HCT116 (cell line): ENCODE measurements around the gene ADAM10. TPM values are rescaled to one million over a fixed set of nuclear protein-coding genes. Genes with fewer than 3 reads are reported as not detected.

Experiments
- ATAC-seq: fragments of 200-7000 bp; cut with Tn5 transposase; 2 replicates; pipeline ENCODE4 v1.9.1; 2020; ENCODE audit warnings: mild to moderate bottlenecking, moderate library complexity
- BruUV-seq: library from RNA; stranded (reverse); fragments of 400-500 nt; replicated peaks from 2 replicates; lab custom pipeline; 2021; lab: Mats Ljungman, UMichigan
- CTCF ChIA-PET: fragments of 300-600 bp; sonication (Branson Sonifier 250); formaldehyde crosslinking; loops from one replicate; lab custom pipeline; 2021; ENCODE audit warnings: antibody characterized with exemption; lab: Charles Lee
- POLR2A ChIA-PET: fragments of 300-600, 350-600 bp; sonication (Branson Sonifier 250); formaldehyde crosslinking; loops from one replicate; lab custom pipeline; 2021; ENCODE audit warnings: antibody characterized with exemption; lab: Charles Lee
- RAD21 ChIA-PET, 2 experiments: fragments of 300-600 bp; sonication (Branson Sonifier 250); formaldehyde crosslinking; loops; one replicate each; lab custom pipeline; 2023; ENCODE audit warnings: low total read pairs in 2 of 2; ENCODE audit not compliant: uncharacterized antibody in 2 of 2, unreplicated experiment in 2 of 2, low non-redundant PET in 1 of 2; lab: Charles Lee
- DNase-seq: peaks from one replicate; pipeline ENCODE4 v3.0.0-alpha.2; 2010; ENCODE audit warnings: low read depth, low spot score
- H2AFZ ChIP-seq: fragments of 200-600 bp; shearing (Covaris generic), sonication (generic); 2 replicates; pipeline ENCODE4 v1.6.1; 2017; ENCODE audit warnings: low read depth, mixed run types, mixed read lengths, antibody characterized with exemption, low read length; ENCODE audit not compliant: poor library complexity, severe bottlenecking
- H3K27ac ChIP-seq: 2 replicates; pipeline ENCODE4 v1.5.1; 2012; ENCODE audit warnings: low read depth, low read length
- H3K27me3 ChIP-seq: fragments of 200-600 bp; sonication (generic); 2 replicates; pipeline ENCODE4 v1.6.1; 2016; ENCODE audit warnings: mixed run types, low read length, mixed read lengths; ENCODE audit not compliant: insufficient read depth
- H3K36me3 ChIP-seq, 2 experiments: fragments of 200-500 bp in 1 of 2; fragments of 200-600 bp in 1 of 2; sonication (Bioruptor generic) in 1 of 2; sonication (generic) in 1 of 2; 2 replicates each; pipeline versions ENCODE4 v1.5.1 to v1.6.1; 2014 to 2016; ENCODE audit warnings: low read length in 2 of 2, inconsistent platforms in 1 of 2, mixed read lengths in 1 of 2, mixed run types in 1 of 2; ENCODE audit not compliant: insufficient read depth in 2 of 2, control insufficient read depth in 1 of 2
- H3K4me1 ChIP-seq, 2 experiments: fragments of 200-600 bp in 1 of 2; sonication (generic) in 1 of 2; 2 replicates each; pipeline versions ENCODE4 v1.5.1 to v1.6.1; 2012 to 2017; ENCODE audit warnings: low read length in 2 of 2, inconsistent platforms in 1 of 2, mild to moderate bottlenecking in 1 of 2, mixed read lengths in 1 of 2, mixed run types in 1 of 2, moderate library complexity in 1 of 2; ENCODE audit not compliant: insufficient read depth in 2 of 2, control insufficient read depth in 1 of 2
- H3K4me2 ChIP-seq: fragments of 200-600 bp; sonication (generic); 2 replicates; pipeline ENCODE4 v1.6.1; 2017; ENCODE audit warnings: mixed run types, low read length, mixed read lengths
- H3K4me3 ChIP-seq, 2 experiments: fragments of 200-600 bp in 1 of 2; sonication (generic) in 1 of 2; replicated peaks in 1 of 2; 2 replicates each; pipeline ENCODE4 v1.5.1; 2011 to 2016; ENCODE audit warnings: low read length in 2 of 2, control low read depth in 1 of 2, low read depth in 1 of 2, mild to moderate bottlenecking in 1 of 2, mixed read lengths in 1 of 2, mixed run types in 1 of 2
- H3K79me2 ChIP-seq: fragments of 200-600 bp; sonication (generic); 2 replicates; pipeline ENCODE4 v1.6.1; 2017; ENCODE audit warnings: mild to moderate bottlenecking, mixed run types, low read length, moderate library complexity, mixed read lengths; ENCODE audit not compliant: insufficient read depth
- H3K9ac ChIP-seq: fragments of 200-600 bp; sonication (generic); 2 replicates; pipeline ENCODE4 v1.6.1; 2016; ENCODE audit warnings: low read length, mixed read lengths
- H3K9me2 ChIP-seq: fragments of 200-600 bp; sonication (generic), shearing (Covaris generic); 2 replicates; pipeline ENCODE4 v1.6.1; 2017; ENCODE audit warnings: mixed run types, mild to moderate bottlenecking, moderate library complexity; ENCODE audit not compliant: insufficient read depth
- H3K9me3 ChIP-seq, 2 experiments: fragments of 200-500 bp in 1 of 2; fragments of 200-600 bp in 1 of 2; sonication (Bioruptor generic) in 1 of 2; sonication (generic) in 1 of 2; 2 replicates each; pipeline ENCODE4 v1.6.1; 2014 to 2017; ENCODE audit warnings: low read length in 2 of 2, mixed read lengths in 2 of 2, inconsistent platforms in 1 of 2, low read depth in 1 of 2, mild to moderate bottlenecking in 1 of 2, mixed run types in 1 of 2, moderate library complexity in 1 of 2; ENCODE audit not compliant: control insufficient read depth in 1 of 2, insufficient read depth in 1 of 2
- H4K20me1 ChIP-seq: fragments of 200-600 bp; sonication (generic), shearing (Covaris generic); 2 replicates; pipeline ENCODE4 v1.6.1; 2017; ENCODE audit warnings: mixed run types, mild to moderate bottlenecking, moderate library complexity; ENCODE audit not compliant: insufficient read depth
- CEBPB ChIP-seq: IDR thresholded peaks from 2 replicates; pipeline ENCODE4 v1.6.1; 2012; ENCODE audit warnings: low read depth
- EZH2 ChIP-seq: fragments of 200-600 bp; sonication (generic); IDR thresholded peaks from 2 replicates; pipeline ENCODE4 v1.6.1; 2017; ENCODE audit warnings: antibody characterized with exemption, mixed run types
- FOSL1 ChIP-seq: IDR thresholded peaks from 2 replicates; pipeline ENCODE4 v1.6.1; 2012; ENCODE audit warnings: low read depth
- SIN3A ChIP-seq: IDR thresholded peaks from 2 replicates; pipeline ENCODE4 v1.6.1; 2012; ENCODE audit warnings: low read depth
- SP1 ChIP-seq: IDR thresholded peaks from 2 replicates; pipeline ENCODE4 v1.6.1; 2012; ENCODE audit warnings: low read depth
- ZNF274 ChIP-seq: fragments of 200-500 bp; sonication (Bioruptor generic); IDR thresholded peaks from 2 replicates; pipeline ENCODE4 v1.6.1; 2014; ENCODE audit warnings: mild to moderate bottlenecking, low read depth, low read length, inconsistent platforms
- intact Hi-C: fragments of 100-400 bp; cut with micrococcal nuclease; formaldehyde crosslinking; loops from 2 replicates; pipeline ENCODE4 v1.10.0; 2022
- total RNA-seq: library from RNA; stranded (reverse); gene quantifications from one replicate; pipeline ENCODE4 v1.2.1, GENCODE V29; 2021; ENCODE audit not compliant: unreplicated experiment
- TF ChIP-seq, protein P1 (sequence below): IDR thresholded peaks from 2 replicates; pipeline ENCODE4 v1.6.1; 2012; ENCODE audit warnings: low read depth
- TF ChIP-seq, protein P2 (sequence below): IDR thresholded peaks from 2 replicates; pipeline ENCODE4 v1.6.1; 2012

Gene ADAM10
- total RNA-seq, 1 experiment from 2014 or later = 158 TPM

DNA sequence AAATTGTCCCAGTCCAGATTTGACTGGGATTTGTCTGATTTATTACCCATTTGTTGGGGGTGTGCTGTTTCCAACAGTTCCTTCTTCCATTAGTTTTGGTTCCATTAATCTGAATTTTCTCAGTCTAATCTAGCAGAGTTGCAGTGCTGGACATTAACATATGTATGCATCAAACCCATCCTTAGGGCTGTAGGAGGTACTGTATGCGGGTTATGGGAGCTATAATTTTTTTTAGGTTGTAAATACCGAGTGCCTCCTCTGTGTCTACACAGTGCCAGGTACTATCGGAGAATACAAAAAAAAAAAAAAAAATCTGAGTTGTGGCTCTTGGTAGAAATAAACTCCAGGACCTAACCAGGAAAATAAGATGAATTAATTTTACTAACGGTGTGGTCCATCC is 183.9 kb downstream of the ADAM10 start (continued):
- no peak for TF ChIP-seq SP1
- TF ChIP-seq, protein P1, sequence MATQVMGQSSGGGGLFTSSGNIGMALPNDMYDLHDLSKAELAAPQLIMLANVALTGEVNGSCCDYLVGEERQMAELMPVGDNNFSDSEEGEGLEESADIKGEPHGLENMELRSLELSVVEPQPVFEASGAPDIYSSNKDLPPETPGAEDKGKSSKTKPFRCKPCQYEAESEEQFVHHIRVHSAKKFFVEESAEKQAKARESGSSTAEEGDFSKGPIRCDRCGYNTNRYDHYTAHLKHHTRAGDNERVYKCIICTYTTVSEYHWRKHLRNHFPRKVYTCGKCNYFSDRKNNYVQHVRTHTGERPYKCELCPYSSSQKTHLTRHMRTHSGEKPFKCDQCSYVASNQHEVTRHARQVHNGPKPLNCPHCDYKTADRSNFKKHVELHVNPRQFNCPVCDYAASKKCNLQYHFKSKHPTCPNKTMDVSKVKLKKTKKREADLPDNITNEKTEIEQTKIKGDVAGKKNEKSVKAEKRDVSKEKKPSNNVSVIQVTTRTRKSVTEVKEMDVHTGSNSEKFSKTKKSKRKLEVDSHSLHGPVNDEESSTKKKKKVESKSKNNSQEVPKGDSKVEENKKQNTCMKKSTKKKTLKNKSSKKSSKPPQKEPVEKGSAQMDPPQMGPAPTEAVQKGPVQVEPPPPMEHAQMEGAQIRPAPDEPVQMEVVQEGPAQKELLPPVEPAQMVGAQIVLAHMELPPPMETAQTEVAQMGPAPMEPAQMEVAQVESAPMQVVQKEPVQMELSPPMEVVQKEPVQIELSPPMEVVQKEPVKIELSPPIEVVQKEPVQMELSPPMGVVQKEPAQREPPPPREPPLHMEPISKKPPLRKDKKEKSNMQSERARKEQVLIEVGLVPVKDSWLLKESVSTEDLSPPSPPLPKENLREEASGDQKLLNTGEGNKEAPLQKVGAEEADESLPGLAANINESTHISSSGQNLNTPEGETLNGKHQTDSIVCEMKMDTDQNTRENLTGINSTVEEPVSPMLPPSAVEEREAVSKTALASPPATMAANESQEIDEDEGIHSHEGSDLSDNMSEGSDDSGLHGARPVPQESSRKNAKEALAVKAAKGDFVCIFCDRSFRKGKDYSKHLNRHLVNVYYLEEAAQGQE = no peak
- no peak for TF ChIP-seq ZNF274

DNA sequence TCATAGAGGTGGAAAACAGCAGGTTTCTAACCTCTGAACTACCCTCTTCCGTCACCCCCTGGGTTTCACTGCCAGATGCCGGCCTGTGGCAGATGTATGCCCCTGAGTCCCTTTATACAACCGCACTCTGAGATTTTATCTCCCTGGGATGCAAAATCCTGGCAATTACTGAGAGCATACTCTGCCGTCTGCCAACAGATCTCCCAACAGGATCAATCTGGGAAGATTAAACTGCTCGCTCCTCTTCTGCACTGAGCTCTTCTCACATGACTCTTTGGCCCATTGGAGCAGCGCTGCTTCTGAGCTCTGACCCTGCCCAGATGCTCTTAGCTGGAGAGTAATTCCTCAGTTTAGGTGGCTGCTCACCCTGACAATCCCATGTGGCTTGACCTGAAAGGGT is 184.5 kb downstream of the ADAM10 start:
- POLR2A ChIA-PET = no interaction called here

More for the DNA sequence above, 184.5 kb downstream of the ADAM10 start:
- H3K4me3 ChIP-seq = no peak overlapping the region
- no peak overlapping the region for H2AFZ ChIP-seq
- H3K36me3 ChIP-seq = no peaks in the 10 kb centered on the region
- no peaks in the 10 kb centered on the region for H3K79me2 ChIP-seq
- BruUV-seq = no TSS peak
- RAD21 ChIA-PET = no interaction called here
- H3K9me3 ChIP-seq = no peaks in the 10 kb centered on the region
- H3K27ac ChIP-seq = no peak overlapping the region
- no peak for TF ChIP-seq EZH2
- TF ChIP-seq, protein P2, sequence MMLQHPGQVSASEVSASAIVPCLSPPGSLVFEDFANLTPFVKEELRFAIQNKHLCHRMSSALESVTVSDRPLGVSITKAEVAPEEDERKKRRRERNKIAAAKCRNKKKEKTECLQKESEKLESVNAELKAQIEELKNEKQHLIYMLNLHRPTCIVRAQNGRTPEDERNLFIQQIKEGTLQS = no peak
- TF ChIP-seq FOSL1 = no peak
- TF ChIP-seq SIN3A = no peak
- TF ChIP-seq CEBPB = no peak
- TF ChIP-seq, all 23 proteins: peak for 0
- Histone ChIP-seq H3K27me3 (no peaks in the 10 kb centered on the region), H3K4me2 (no peak overlapping the region), H3K4me1 (no peaks in the 10 kb centered on the region), H3K9ac (no peak overlapping the region), H3K9me2 (no peaks in the 10 kb centered on the region), H4K20me1 (no peaks in the 10 kb centered on the region)
- intact Hi-C loops = no loop called here
- DNase-seq (no peak), ATAC-seq (no peak)
- CTCF ChIA-PET = no interaction called here
